Adrenal gland (tissue), 5 donors: ENCODE data around the gene YIPF3.

Source experiments
- CTCF ChIP-seq, 6 experiments: fragments of 450-650 bp in 4 of 6; fragments of 200-600 bp in 2 of 6; sonication (generic) in 1 of 6; IDR thresholded peaks; 1 replicate in 5 of 6; 2 replicates in 1 of 6; pipeline versions ENCODE4 v1.5.1 to v1.8.0; 2016 to 2021; ENCODE audit warnings: antibody characterized with exemption in 6 of 6, mild to moderate bottlenecking in 2 of 6, moderate library complexity in 1 of 6
- POLR2A ChIP-seq, 2 donors: fragments of 450-650 bp; IDR thresholded peaks; one replicate each; pipeline ENCODE4 v1.6.1; 2017; ENCODE audit warnings: antibody characterized with exemption in 2 of 2, mild to moderate bottlenecking in 2 of 2, moderate library complexity in 1 of 2
- donor health status: DM: no; HTN: no; CAD: no.

DNA sequence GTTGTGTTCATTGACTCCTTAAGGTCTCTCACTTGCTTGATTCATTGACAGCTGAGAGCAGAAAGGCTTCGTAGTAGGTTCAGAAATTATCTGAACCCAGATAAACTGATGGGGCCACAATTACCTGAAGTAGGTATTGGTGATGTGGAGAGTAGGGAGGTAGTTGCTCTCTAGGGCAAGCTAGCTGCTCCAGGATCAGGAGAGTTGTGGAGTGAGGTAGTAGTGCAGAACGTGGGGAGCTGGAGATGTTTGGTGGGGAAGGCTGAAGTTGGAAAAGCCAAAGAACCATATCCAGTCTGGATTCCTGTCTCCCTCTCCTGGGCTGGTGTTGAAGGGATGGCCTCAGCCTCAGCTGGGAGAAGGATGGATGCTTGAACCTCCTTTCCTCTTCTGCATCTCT, 23.5 kb downstream of the YIPF3 start:
- TF ChIP-seq CTCF (IDR thresholded peaks at IDR 0.05) (no peak), POLR2A (IDR thresholded peaks at IDR 0.05) (no peak)
